Stimulated activated CD8-positive, alpha-beta memory T cell treated with anti-CD3 and anti-CD28 coated beads, Interleukin-2, amount 100 ng/mL, for 48 hours (primary cell): ENCODE results near the gene VAPA.

Experiments used
- DNase-seq, 2 donors: peaks; one replicate each; pipeline ENCODE4 v3.0.0-alpha.2; 2020; ENCODE audit warnings: low read depth in 2 of 2

VAPA gene

DNA sequence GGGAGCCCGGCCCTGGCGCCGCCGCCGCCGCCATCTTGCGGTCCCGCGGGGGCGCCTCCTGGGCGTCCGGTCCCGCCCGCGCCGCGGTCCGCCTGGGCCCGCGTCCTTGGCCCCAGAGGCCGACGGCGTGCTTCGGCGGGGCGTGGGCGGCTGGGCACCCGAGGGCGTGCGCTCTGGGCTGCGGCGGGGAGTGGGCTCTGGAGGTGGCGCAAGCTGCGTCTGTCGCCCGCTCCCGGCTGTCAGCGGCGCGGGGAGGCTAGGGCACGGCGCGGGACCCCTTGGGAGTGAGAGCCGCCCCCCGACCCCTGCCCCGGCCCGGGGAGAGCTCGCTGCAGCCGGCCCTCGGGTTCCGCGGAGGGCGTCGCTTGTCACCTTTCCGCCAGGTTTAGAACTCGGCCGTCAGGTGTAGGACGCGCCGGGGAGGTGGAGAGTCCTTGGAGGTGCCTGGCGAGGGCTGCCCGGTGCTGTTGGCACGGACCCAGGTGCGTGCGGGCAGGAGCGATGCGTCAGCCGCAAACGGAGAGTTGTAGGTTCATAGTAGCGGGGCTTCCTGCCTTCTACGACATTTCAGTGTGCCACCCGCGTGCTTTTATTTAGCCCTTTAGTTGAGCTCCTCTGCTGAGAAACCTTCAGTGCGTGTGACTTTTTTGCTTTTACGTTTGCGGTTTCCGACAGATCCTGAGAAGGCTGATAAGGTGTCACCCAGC lies 921 bp downstream of the VAPA start:
- peak; percentile 54 to 66 for DNase-seq

DNA sequence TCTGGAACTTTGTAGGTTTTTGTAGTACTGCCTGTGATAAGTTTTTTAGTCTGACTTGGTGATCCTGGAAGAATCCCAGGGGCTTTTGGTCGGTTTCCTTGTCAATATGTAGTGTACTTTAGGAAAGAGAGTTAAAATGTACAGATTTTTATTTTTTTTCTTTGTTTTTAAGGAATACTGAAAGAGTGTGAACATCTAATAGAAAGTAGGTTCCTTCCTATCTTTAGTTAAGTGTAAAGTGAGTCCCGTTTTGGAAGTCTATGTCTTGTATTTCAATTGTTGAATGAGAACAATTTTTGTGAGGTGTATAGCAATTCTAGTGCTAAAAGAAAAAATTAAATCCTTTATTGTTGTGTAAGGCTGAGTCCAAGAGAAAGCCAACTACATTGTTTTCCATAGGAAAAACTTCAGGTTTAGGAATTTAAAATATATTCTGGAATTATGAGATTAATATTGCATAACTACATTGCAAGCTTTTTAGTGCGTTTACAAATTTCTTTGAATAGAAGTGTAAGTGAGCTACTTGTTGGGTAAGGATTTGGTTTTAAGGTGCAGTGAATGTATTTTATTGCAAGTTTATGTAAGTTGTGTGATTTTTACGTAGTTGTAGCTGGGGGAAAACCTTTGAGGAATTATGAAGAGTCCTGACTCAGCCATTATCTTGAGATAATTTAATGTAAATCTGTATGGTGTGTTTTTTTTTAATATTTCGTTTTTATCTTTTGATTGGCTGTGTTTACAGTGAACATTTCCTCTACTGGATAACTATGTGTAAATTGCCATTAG lies 1.7 kb downstream of the VAPA start:
- no peak for DNase-seq

DNA sequence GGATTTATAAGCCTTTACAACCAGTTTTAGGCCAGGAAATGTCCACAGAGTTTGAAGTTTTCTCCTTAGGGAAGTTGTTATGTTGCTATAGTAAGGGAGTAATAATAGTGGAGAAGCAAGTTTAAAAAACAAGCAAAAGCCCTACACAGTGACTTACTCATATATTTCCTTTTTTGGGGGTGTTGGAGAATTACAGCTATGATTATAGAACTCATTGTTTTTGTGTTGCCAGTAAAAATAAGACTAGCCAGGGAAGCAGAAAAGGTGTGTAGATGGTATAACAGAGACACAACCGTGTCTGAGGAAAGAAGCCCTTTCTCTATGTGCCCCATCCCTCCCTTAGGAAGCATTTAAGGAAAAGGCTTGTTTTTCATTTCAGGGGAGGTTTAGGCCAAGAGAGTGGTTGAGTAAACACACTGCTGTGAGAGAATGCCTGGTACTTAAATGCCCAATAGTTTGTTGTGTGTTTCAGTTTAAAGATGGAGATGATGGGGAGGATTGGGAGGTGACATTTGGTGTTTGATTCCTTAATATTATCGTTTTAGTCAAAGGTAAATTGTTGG lies 2.3 kb downstream of the VAPA start:
- no peak for DNase-seq

DNA sequence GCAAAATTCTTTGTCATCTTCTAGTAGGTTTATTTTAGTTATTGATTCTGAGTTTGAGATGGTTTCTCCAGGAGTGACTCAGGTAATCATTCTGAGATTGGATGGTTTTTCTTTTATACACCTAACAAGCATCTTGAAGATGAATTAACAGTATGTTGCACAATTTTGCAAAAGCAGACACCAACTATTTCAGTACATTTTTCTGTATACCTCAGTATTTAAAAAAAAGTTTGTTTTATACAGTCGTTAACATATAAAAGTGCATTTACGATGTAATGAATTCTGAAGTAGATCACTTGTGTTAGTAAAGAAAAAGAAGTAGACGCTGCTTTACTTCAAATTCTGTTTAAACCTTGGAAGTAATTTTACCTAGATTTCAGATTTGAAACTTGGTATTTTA lies 3.0 kb downstream of the VAPA start:
- no peak for DNase-seq

DNA sequence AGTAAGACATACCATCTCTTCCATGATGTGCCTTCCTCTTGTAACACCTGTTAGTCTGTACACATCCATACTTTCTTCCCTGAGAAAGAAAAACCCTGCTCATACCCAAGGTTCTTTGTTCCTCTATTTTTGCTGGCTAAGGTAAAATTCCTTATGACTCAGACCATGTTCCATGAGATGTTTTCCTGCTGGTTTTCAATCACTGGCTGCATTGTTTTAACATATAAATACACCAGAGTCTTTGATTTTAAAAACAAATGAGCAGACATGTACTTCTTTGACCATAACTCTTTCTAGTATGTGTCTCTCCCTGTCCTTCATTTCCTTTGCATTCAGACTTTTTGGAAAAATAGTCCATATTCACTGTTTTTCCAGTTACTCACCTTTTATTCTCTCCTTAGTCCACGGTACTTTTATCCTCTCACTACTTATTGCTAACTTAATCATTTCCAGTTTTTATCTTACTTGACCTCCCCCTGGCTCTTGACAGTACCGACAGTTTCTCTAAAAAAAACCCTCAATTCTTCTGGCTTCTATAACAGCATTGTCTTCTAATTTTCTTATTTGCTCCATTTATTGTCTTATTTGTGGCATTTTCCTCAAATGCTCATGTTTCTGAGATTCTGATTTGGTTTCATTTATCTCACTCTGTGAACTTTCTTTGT lies 4.3 kb downstream of the VAPA start:
- DNase-seq: no peak

DNA sequence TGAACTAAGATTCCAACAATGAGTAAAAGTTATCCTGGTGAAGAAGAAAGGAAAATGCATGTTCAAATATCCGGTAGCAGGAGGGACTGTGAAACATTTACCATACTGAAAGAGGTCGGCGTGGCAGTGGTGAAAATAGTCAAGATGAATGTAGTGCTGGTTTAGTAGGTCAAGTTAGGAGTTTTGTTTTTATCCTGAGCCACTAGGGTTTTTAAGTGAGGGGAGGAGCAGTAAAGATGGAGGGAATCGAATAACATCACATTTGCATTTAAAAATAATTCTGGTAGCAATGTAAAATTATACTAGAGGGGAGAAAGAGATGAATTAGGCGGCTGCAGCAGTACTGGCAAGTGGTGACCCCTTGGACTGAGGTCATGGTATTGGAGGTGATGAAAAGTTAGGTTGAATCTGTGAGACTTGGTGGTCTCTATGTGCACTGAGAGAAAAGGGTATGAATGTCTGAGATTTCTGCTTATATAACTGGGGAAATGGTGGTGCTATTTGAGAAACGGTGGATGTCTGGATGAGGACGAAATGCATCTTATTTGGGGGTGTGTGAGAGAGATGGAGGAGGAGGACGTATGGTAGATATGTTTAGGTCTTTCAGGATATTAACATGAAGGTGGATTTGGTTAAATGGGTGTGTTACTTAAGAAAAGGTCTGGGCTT lies 5.9 kb downstream of the VAPA start:
- no peak for DNase-seq

DNA sequence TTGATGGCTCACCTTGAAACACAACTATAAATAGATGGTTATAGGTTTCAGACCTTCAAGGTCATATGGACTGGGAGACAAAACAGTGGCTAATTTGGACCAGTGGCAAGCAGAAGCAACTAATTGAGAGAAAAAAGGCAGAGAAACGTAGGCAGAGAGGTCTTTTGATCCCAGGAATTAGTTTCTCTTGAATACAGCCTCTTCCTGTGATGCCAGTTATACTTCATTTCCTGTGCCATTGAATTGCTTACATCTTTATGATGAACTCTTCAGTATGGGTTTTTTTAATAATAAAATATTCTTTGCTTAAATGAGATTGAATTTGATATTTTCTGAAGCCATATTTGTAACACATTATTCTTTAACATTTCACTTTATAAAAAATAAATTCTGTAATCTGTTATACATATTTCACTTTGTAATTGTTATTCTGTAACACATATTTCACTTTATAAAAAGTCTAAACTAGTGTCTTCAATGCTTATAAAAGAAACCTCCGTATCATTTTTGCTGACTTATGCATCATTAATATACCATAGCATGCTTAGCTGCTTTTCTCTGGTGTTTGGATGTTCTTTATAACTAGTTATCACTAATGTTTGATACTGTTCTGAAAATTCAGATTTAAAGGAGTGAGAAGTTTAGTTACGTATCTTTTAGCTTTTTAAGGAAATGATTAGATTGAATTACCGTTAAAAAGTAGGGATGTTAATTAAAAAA lies 8.9 kb downstream of the VAPA start:
- DNase-seq: no peak

DNA sequence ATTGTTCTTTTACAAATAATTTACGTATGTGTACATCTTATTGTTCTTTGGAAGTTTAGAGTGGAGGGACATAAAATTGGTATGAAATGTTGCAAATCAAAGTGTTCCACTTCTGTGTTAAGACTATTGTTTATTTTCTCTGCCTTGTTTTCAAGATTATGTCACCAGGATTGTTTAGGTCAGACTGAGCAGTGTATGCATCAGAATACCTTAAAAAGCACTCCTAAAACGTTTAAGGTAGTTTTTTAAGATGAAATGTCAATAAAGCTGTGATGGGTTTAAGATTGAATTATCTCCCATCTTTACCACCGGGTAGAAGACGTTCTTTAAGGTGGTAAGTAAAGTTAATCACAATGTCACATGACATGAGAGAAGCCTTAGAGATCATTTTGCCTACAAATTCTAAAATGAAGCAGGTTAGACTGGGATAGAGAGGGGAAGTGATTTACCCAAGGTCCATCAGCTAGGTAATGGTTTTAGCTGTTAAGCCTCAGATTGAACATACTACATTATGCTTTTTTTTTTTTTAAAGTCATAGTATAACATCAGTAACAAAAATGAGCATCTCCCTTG lies 10.6 kb downstream of the VAPA start:
- DNase-seq: no peak

DNA sequence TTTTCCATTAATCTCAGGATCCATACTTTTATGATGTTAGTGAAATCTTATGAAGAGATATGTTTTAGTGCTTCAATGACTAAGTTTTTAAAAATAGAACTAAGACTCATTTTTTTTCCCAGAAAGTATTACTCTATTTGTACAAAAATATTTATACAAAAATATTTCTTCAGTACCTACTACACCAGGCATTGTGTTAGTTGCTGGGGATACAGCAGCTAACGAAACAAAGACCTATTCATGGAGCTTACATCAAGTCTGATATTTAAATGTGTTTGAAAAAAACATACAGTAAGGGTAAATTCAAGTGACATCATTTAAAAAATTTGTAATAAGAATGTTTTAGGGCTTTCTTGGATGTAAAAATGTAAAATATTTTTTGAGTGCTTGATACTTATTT lies 11.6 kb downstream of the VAPA start:
- DNase-seq: no peak

DNA sequence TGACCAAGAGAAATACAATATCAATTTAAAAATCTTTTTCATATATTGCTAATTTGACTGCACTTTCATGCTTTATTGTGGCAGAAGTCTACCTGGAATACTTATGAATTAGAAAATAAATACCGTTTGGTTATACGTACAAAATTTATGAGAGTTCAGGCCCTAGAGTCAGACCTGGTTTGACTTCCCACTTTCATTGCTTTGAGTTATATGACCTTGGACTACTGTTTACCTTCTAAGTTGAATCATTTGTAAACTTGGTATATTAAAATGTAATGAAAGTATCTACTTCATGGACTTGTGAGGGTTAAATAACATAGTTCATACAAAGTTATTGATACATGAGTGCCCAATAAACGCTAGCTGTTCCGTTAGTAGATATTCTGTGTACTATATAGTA lies 12.0 kb downstream of the VAPA start:
- DNase-seq: no peak

DNA sequence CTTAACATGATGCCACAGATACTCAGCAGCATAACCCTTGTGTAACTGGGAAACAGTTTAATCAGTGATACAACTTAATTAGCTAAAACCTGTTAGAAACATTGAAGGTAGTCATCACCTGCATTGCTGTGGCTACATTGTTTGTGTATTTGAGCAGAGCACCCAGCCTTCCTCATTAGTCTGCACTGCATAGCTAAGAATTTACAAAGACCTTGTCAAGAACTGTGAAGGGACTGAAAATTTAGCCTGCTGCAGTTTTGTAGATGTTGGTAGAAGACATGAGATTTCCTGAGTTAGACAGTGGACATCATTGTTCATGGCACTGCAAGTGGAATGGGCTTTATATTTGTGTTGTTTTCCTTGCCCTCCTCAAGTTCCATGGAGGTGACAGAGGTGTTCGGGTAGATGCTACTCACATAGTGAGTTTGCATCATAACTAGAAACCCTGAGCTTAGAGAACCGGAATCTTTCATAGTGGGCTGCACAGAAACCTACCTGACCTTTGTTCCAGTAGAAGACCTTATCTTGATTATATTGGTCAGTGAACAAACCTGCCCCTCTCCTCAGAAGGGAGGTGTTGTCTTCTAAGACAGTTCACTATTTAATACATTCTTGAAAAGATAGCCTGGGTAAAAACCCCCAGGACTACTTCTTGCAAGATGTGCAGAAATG lies 12.5 kb downstream of the VAPA start:
- no peak for DNase-seq

DNA sequence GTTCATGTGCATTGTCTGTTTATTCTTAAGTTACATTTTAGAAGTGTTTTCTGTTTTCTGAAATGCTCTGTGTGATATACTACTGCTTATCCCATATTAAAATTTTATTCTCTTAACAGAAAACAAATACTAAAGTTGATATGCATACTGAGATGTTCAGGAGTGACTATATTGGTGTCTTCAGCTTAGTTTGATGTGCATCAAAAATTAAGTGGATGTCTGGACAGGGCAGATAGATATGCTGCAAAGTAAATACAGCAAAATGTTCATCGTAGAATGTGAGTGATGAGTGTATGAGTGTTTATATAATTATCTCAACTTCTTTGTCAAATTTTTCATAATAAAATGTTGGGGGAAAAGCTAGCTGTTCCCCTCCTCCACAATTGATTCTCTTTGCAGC lies 13.2 kb downstream of the VAPA start:
- no peak for DNase-seq

DNA sequence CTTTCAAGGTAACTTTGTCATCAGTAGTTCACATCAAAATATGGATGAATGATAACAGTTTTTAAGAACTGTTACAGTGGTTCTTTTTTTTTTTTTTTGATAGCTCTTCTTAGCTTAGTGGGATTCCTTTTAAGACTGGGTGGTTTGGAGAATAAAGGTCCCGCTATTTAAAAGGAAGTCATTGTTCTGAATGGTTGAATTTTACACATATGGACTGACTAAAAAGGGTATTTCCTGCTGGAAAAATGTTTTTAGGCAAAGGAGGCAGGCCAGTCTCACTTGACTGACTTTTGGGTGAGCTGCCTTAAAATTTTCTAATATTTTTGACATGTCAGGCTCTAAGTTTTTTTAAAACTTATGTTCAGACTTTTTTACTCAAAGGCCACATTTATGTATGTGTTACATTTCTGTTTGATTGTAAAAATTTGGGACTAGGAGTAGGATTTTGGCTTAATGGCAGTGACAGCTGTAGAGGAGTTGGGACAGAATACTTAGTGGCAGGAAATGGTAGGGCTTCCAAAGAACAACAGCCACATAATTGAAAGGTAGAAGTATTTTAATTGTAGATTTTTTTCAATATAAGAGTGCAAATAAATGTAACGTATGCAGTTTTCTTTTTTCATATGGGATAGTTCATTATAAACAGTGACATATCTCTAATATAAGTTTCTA lies 13.7 kb downstream of the VAPA start:
- DNase-seq: no peak

DNA sequence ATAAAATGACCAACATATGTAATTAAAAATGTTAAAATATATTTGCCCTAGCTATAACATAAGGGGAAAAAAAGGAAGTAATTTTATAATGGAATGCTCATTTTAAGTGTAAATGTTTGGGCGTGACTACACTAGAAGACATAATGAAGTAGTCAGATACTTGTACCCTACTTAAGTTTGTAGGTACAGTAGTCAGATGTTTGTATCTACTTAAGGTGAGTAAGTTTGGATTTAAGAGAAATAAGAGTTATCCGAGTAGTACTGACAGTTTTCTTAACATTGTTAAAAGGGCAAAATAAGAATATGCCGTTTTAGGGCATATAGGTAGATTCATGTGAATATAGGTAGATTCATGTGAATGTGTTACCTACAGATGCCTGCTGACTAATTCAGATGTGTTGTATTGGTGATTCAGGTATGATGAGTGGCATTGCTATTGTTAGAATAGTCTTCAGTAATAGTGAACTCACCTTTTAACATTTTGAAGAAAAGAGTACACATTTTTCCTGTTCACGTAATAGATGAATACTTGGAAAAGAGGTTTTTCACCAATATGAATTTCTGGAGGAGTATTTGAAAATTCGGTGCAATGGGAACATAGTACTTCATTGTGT lies 14.9 kb downstream of the VAPA start:
- DNase-seq: no peak

DNA sequence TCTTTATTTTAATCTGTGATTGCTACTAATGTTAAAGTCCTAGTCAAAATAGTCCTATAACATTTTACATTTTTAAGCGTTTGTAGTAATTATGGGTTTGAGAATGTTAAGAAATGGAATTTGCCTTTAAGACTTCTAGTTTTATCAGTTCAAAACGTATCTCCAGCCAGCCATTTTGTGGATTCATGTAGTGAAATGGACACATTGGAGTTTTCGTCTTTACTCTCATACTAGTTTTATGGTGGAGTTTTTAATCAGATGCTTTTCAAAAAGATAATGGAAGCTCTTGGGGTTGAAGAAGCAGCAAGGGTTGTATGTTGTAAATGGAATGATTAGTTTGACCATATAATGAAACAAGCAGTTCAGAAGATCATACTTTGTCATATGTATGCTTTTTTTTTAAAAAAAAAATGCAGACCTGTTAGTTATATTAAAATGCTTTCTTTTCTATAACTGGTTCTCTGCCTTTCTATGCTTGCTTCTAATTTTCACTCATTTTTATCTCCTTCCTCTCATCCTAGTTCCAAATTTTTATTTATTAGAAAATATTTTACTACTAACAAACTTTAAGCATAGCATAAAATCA lies 16.6 kb downstream of the VAPA start:
- no peak for DNase-seq

DNA sequence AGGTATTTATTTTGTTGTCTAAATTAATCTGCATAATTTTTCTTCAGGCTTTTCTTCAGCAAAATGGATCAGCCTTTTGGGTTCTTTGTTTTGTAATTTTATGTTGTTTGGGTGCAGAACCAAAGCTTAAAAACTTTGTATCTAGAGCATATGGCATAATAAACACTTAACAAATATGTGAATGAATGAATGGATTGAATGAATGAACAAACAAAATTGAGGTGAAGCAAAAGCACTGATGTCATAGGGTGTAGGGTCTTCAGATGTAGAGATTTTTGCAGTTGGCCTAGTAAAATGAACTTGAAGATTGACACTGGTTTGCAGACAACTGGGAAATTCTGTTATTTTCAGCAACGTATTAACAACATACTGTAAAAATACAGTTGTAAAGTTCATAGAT lies 17.3 kb downstream of the VAPA start:
- no peak for DNase-seq

DNA sequence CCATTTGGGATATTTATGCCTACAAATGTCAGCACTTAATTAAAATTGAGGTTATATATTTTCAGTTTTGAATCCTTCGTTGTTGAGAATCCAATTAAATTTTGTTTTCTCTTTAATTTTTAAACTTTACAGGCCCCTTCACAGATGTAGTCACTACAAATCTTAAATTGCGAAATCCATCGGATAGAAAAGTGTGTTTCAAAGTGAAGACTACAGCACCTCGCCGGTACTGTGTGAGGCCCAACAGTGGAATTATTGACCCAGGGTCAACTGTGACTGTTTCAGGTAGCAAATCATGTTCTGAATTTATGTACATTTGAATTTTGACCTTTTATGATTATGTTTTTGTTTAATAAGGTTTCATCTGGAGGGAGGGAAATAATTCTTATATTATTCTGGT lies 17.9 kb downstream of the VAPA start:
- DNase-seq: no peak

DNA sequence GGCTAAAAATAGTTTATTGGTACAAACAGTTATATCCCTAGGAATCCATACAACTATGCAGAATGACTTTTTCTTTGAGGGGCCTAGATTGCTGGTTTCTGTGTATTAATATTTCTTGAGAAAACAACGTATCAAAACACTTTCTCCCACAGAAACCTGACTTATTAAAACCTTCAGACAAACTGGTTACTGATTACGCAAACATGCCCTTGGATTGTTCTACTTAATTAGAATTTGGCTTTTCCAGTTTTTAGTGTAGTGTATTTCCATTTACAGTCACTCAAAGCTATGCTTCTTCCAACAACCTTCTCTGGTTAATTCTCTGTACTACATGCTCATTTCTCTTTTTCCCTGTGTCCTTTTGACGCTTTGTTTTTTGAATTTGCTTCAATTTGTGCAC lies 20.0 kb downstream of the VAPA start:
- no peak for DNase-seq

DNA sequence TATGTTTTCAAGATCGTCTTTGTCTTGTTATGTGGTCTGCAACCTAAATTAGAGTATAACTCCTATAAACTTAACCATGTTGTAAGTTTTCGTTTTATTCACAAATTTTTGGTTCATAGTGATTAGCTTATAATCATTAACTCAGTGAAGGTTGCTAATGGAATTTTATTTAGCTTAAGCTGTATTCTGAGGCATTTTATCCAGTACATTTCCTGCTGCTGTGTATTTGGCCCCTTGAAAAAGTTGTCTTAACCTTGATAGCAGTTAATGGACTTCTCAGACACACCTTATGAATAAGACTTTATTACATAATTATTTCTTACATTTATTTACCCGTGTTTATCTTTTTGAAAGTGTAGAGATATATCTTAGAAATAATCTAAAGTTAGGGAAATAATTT lies 20.5 kb downstream of the VAPA start:
- no peak for DNase-seq
